Stimulated activated CD4-positive, alpha-beta T cell treated with anti-CD3 and anti-CD28 coated beads, TNF-alpha, amount 100 ng/mL, for 4 hours (primary cell): ENCODE measurements around the gene IDH2.
"Not testable (repeated sequence)": the region's sequence is repeated elsewhere in the genome, so short reads cannot be mapped to it uniquely, and the experiment has no call there.

Experiments
- DNase-seq, 3 experiments: peaks; one replicate each; pipeline ENCODE4 v3.0.0-alpha.2; 2020; ENCODE audit warnings: low read depth in 3 of 3

Gene IDH2

DNA sequence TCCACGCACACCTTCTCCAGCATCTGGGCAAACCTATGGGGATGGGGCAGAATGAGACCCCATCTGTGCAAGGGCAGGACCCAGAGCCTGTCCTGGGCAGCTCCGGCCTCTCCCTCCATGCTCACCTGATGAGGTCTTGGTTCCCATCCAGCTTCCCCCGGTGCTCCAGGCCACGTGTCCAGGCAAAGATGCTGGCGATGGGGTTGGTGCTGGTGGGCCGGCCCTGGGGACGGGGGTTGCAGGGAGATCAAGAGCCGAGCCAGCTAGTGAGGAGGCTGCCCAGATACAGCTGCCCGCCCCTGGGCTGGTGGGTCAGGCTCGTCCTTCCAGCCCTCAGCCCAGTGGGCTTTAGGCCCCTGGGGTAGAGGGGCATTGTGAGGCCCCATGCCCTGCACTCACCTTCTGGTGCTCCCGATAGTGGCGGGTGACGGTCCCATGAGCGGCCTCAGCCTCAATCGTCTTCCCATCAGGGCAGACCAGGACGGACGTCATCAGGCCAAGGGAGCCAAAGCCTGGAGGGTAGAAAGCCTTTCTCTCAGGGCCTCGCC, 17.3 kb downstream of the IDH2 start:
- no peak for DNase-seq

DNA sequence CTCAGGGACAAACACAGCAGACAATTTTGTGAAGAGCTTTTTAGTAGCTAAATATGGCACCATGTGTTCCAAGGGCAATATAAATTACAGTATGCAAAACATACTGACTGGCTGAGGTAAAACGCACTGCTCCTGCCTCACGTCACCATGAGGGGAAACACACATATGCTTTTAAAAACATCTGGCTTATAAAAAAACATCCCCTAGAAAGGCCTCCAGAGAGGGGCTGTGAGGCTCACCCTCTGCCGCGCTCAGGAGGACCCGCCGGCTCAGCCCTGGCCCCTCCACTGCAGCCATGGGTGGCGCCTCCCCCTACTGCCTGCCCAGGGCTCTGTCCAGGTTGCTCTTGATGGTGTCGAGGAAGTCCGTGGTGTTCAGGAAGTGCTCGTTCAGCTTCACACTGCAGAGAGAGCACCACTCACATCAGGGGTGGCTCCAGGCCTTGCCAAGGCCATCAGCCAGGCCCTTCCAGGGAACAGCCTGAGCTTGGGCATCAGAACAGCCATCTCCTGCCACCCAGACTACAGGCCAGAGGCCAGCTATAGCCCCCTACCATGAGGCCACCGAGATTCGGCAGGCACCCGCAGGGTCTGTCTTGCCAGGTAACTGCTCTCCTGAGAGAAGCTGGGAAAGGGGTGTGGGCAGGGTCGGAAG, 18.2 kb downstream of the IDH2 start:
- no peak for DNase-seq

DNA sequence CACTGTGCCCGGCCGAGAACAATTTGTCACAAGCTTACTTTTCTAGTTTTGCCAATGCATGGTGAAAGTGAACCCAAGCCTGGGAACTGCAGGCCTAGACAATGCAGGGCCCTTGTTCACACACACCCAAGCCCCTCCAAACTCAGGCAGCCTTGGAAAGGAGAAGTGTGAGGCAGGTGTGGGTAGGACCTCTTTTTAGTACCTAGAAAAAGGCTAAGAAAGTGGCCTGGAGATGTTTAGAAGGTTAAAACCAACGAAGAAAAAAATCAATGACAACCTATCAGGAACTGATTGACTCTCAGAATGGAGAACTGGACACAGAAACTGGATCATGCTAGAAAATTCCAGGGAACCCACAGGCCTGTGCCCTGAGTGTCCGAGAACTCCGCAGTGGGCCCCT, 18.8 kb downstream of the IDH2 start:
- no peak for DNase-seq

DNA sequence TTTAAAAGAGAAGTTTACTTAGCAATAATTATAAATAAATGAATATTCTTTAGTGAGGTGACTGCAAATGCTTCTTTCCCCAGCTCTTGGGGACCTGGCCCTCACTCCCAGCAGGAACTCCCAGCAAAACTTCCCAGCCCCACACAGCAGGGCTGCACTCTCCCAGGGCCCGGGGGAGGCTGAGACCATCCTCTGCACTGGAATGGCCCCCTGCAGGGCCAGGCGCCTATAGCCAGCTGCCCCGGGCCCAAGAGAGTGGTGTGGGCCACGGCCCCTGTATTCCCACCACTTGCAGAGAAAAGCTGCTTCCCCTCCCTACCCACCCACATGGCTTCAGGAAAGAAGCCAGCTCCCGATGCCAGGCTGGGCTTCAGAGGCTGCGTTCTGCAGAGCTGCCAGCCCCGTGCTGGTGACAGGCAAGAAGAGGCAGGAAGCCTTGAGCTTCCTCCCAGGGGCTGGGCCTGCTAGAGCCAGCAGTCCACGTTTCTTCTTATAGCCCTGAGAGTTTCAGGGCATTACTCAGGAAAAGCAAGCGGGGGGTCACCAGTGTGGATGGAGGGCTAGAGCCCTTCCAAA, 20.0 kb downstream of the IDH2 start:
- DNase-seq, result no peak

DNA sequence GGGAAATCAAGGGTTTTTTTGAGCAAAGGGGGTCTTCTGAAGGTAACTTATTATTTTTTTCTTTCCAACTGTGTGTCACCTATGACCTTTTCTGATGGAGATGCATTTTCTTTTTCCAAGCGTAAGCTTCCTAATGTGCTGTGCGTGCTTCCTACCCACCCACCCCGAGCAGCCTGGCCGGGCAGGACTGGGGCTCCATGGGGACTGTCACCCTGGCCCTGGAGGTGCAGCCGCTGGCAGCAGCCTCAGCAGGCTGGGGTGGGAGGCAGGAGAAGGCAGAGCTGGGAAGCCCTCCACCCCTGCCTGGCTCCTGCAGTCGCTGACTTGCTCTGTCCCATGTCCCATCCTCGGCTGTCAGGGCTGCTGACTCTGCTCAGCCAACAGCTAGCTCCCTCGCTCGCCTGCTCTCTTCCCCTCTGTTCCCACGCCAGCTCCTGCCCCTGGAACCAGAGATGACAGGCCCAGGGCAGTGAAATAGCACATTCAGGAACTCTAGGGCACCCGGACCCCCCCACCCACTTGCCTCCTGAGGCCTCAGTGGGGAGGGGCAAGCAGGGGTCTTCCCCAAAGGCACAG, 21.4 kb downstream of the IDH2 start:
- DNase-seq, result no peak

DNA sequence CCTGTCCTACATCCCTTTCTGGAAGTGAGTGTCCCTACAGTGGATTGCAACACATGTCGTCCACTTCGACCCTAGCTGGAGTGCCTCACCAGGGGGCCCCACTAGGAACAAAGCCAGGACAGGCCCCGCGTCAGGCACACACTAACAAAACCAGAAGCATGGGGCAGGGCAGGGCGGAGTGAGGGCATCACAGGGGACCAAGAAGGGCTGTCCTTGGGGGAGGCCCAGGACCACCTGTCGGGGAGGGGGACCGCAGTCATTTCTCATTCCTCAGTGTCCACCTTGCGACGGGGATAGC, 21.9 kb downstream of the IDH2 start:
- no peak for DNase-seq

DNA sequence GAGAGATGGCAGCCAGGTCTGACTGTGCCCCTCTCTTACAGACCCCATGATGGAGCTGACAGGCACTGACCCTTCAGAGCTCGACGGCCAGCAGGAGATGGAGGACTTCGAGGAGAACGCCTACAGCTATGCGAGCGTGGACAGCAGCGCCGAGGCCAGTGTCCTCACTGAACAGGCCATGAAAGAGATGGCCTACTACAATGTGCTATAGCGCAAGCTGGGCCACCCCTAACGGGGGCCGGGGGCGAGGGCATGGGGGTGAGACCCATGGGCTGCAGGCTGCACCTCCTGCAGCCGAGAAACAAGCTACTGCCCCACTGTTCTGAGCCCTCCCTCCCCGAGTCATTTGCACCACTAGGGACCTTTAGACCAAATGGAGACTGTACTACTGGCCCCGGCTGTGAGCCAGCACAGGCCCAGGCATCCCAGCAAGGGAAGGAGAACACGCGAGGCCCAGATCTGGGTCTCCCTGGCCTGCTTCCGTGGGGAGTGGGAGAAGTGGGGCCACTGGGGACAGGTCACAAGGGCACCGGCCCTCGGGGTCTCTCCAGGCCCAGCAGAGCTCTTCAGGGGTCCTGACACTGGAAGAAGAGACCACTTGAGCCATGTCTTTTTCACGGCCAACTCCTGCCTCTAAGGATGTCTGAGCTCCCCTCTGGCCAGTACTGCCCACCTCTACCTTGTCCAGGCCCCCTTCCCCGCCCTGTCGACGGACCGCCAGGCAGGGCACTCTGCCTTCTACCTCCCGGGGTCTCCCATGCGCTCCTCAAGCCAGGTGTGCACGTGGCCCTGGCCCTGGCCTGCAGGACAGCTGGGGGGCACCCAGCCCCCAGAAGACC, 22.4 kb downstream of the IDH2 start:
- DNase-seq, result no peak

DNA sequence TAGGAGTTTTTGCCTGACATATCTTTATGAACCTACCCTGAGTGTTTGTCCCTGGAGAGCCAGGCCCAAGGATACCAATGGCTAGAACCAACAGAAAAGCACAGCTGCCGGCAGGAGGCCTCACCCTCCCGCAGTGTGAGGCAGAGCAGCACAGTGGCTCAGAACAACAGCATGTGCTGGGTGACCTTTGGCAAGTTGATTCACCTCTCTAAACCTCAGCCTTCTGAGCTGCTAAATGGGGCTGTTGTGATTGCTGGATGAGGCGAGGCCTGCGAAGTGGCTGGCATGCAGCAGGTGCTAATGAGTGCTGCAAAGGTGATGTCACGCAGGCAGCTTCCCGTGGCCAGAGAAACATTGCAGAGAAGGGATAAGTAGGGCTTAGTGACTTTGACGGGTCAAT, 23.3 kb downstream of the IDH2 start:
- DNase-seq, result no peak

DNA sequence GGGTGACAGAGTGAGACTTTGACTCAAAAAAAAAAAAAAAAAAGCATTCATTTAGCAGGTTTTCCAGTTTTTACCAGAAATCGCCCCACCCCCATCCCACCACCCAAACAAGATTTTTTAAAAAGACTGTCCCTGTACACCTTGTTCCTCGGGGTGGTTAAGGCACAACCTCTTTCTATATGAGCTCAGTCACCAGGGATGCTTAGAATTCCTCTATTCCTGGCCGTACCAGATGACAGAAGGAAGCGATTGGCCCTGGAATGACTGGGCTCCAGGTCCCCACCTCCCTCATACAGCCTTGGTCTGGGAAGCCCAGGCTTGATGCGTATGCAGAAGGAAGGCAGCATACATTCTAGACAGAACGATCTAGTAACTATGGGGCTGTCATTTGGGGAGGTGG, 25.6 kb downstream of the IDH2 start:
- DNase-seq, result no peak

DNA sequence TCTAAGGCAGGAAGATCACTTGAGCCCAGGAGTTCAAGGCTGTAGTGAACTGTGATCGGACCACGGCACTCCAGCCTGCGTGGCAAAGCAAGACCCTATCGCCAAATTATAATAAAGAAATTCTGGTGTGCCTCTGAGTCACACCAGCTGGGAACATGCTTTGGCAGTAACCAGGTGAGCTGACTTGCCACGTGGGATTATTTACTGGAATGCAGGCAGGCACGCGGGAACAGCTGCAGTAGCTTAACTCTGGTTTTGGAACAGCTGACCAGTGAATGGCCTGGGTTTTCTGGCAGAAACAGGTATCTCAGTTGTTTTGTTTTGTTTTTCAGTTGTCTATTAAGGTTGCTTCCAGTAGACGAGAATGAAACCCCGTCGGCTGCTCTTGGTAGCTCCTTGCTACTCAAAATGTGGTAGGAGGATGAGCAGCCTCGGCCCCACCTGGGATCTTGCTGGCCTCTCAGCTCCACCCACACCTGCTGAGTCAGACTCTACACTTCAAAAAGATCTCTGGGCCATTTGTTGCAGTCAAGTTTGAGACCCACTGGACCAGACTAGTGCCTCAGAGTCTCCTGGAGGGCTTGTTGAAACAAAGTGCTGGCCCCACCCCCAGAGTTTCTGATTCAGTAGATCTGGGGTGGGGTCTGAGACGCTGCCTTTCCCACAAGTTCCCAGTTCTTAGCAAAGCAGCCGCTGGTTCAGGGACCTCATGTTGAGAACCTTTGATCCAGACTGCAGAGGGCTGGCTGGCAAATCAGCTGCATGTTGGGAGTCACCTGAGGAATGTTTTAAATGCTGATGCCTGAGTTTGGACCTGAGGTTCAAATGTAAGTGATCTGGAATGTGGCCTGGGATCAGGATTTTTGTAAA, 26.6 kb downstream of the IDH2 start:
- no peak for DNase-seq

DNA sequence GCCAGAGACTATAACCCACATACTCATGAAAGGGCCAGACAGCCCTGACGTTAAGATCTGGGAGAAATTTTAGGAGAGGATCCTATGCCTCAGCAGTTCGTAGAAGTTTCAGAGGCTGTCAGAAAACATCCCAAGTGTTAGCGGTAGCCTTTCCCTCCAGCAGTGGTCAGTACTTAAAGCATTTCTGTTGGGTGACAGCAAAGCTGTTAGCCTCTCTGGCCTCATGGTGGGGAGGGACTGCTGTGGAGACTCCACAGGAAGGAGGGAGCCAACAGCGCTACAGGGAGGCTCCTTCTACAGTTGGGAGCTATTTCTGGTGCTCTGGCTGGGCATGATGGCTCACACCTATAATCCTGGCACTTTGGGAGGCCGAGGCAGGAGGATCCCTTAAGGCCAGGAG, 27.4 kb downstream of the IDH2 start:
- no peak for DNase-seq

DNA sequence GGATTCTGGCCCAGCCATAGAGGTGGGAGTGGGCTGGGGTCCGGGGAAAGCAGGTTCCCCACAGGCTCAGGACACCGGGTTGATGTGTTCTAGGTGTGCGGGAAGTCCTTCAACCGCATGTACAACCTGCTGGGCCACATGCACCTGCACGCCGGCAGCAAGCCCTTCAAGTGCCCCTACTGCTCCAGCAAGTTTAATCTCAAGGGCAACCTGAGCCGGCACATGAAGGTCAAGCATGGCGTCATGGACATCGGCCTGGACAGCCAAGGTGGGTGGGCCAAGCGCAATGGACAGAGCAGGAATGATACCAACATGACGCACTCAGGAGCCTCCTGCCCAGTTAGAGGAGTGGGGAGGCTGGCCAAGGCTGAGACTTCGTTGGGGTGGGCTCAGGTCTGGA, 28.2 kb downstream of the IDH2 start:
- DNase-seq, result no peak

DNA sequence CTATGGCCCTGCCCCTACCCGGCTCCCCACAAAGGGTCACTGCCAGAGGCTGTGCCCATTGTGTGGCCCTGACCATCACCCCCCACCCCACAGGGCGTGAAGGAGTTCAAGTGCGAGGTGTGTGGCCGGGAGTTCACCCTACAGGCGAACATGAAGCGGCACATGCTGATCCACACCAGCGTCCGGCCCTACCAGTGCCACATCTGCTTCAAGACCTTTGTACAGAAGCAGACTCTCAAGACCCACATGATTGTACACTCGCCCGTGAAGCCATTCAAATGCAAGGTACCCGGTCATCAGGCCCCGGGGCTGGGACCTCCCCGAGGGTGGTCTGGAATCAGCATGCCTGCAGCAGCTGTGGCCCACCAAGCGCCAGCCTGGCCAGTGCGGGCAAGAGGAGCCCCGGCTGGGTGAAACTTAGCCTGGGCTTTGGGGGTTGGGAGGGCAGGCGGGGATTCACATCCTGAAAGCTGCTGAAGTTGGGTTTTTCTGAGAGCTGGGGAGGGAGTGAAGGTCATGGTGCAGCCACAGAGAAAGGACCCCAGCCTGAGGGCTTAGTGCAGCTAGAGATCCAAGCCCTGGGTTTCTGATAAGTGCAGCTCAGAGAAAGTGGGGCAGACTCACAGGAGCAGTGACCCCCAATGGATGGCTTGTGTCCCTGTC, 29.2 kb downstream of the IDH2 start:
- no peak for DNase-seq

DNA sequence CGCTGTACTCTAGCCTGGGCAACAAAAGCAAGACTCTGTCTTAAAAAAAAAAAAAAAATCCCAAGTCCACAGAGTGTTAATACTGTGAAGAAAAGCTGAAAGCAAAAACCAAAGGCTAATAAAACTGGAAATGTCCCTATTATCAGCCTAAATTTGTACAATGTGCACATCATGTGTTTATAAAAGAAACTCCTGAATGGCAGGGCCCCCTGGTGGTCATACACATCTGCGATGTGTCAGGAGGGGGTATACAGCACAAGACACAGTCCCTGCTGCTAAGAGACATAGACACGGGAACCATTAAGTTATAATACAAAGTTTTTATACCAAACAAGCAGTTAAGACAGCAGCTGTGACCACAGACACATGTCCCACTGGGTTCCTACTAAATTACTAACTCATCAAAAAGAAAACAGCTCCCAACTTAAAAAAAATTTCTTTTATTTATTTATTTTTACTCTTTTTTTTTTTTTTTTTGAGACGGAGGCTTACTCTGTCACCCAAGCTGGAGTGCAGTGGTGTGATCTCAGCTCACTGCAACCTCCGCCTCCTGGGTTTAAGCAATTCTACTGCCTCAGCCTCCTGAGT, 31.0 kb downstream of the IDH2 start:
- peak; percentile 54 to 70 (median 61) for DNase-seq

DNA sequence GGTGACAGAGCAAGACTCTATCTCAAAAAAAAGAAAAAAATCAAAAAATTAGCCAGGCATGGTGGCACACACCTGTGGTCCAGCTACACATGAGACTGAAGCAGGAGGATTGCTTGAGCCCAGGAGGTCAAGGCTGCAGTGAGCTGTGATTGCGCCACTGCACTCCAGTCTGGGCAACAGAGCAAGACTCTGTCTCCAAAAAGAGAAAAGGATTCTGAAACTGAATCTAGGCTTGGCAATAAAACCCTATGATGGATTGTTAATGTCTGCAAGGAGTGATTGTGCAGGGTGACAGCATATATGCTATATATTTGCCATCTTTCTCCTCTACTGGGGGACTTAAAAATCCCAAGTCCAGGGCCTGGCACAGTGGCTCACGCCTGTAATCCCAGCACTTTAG, 31.6 kb downstream of the IDH2 start:
- not testable (repeated sequence) for DNase-seq

DNA sequence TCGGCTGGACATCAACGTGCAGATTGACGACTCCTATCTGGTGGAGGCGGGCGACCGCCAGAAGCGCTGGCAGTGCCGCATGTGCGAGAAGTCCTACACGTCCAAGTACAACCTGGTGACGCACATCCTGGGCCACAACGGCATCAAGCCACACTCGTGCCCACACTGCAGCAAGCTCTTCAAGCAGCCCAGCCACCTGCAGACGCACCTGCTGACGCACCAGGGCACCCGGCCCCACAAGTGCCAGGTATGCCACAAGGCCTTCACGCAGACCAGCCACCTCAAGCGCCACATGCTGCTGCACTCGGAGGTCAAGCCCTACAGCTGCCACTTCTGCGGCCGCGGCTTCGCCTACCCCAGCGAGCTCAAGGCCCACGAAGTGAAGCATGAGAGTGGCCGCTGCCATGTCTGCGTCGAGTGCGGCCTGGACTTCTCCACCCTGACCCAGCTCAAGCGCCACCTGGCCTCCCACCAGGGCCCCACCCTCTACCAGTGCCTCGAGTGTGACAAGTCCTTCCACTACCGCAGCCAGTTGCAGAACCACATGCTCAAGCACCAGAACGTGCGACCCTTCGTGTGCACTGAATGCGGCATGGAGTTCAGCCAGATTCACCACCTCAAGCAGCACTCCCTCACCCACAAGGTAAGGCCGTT, 34.2 kb downstream of the IDH2 start:
- no peak for DNase-seq

DNA sequence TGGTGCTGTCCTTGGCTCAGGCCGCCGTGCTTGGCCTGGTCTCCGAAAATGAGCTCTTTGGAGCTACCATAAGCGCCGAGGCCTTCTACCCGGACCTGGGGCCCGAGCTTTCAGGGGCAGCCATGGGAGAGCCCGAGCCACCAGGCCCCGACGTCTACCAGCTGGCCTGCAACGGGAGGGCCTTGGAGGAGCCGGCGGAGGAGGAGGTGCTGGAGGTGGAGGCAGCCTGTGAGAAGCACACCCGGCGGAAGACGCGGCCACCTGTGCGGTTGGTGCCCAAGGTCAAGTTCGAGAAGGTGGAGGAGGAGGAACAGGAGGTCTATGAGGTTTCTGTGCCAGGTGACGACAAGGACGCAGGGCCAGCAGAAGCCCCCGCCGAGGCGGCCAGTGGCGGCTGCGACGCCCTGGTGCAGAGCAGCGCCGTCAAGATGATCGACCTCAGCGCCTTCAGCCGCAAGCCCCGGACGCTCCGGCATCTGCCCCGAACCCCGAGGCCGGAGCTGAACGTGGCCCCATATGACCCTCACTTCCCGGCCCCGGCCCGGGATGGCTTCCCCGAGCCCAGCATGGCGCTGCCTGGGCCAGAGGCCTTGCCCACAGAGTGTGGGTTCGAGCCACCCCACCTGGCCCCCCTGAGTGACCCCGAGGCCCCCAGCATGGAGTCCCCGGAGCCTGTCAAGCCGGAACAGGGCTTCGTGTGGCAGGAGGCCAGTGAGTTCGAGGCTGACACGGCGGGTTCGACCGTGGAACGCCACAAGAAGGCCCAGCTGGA, 34.9 kb downstream of the IDH2 start:
- no peak for DNase-seq

DNA sequence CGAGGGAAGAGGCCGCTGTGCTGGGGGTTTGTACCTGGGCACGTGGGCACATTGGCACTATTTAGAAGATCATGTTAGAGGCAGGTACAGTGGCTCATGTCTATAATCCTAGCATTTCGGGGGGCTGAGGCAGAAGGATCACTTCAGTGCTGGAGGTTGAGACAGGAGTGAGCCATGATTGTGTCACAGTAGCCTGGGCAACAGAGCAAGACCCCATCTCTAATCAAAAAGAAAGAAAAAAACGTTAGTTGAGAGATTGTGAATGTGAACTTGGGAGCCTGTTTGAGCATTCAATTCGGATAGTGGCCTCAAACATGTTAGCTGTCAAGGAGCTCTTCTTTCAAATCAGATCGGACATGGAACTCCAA, 36.6 kb downstream of the IDH2 start:
- no peak for DNase-seq

DNA sequence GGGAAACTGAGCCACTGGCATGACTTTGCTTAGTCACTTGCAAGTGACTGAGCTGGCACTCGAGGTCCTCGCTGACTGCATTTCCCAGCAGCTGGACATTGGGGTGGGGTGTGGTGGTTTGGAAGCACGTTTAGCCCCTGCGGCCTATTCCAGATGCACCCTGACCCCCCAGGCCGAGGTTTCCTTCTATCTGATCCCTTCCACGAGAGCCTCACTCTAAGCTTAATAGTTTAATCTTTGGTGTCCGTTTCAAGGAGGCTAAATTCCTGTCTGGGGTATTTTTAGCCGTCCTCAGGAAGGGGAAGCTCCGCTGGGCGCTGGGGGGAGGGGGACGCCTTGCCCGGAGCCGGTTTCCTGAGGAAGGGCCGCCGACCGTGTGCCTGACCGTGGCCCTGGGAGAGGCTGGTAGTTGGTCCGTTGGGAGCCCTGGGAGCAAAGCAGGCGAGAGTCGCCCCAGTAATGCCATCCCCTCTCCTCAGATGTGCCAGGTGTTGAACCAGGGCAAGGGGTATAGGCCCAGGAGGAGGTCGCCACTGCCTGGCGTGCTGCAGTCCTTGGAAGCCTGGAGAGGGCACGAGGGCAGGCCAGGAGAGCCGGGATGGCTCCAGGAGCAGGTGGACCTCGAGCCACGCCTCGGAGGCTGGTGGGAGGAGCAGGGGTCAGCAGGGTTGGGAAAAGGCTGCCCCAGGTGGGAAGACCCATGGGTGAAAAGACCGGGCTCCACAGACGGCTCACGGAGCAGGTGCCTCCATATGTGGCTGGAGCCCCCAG, 37.2 kb downstream of the IDH2 start:
- DNase-seq, result no peak
